ENCODE measurements around the gene GSTCD. TPM values are rescaled to one million over a fixed set of nuclear protein-coding genes. Genes with fewer than 3 reads are reported as not detected.

GSTCD gene
- total RNA-seq, 1 experiment from 2014 or later: 21.3 TPM

DNA sequence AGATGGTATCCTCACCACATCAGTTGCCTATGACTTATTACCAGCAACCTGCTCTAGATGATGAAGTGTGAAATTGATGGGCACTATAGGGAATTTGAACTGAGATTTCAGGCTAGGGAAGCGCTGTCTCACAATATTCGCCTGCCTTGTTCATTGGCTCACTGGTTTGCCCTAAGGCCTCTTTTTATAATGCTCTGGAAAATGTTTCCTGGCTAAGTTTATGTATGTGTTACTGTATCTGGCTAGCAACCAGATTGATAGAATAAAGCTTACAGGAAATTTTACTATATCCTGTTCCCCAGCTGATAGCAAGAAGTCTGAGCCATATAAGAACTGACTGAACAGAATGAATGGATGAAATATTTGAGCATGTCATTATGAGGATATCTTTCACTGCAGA, 71.6 kb downstream of the GSTCD start:
- no peaks in the 10 kb centered on the region for H3K4me1 ChIP-seq
- Mint-ChIP-seq H3K9me3 (ENCODE audit: unreplicated experiment) (no peaks in the 10 kb centered on the region), H3K27ac (ENCODE audit: unreplicated experiment) (no peak overlapping the region), H3K27me3 (ENCODE audit: insufficient read depth, unreplicated experiment) (no peaks in the 10 kb centered on the region), H3K4me3 (ENCODE audit: unreplicated experiment) (no peak overlapping the region), H3K36me3 (ENCODE audit: insufficient read depth, unreplicated experiment) (no peaks in the 10 kb centered on the region), H3K4me1 (ENCODE audit: low read depth, unreplicated experiment) (no peaks in the 10 kb centered on the region)
- intact Hi-C loops (cut with micrococcal nuclease; ENCODE audit: unreplicated experiment): no loop called here
- DNase-seq: no peak
- TF ChIP-seq, protein P1, sequence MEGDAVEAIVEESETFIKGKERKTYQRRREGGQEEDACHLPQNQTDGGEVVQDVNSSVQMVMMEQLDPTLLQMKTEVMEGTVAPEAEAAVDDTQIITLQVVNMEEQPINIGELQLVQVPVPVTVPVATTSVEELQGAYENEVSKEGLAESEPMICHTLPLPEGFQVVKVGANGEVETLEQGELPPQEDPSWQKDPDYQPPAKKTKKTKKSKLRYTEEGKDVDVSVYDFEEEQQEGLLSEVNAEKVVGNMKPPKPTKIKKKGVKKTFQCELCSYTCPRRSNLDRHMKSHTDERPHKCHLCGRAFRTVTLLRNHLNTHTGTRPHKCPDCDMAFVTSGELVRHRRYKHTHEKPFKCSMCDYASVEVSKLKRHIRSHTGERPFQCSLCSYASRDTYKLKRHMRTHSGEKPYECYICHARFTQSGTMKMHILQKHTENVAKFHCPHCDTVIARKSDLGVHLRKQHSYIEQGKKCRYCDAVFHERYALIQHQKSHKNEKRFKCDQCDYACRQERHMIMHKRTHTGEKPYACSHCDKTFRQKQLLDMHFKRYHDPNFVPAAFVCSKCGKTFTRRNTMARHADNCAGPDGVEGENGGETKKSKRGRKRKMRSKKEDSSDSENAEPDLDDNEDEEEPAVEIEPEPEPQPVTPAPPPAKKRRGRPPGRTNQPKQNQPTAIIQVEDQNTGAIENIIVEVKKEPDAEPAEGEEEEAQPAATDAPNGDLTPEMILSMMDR (IDR thresholded peaks at IDR 0.05; ENCODE audit: insufficient read depth in 1 of 2, low read depth in 1 of 2, low read length in 1 of 2, severe bottlenecking in 1 of 2, unreplicated experiment in 1 of 2): no peak
- H3K4me3 ChIP-seq (ENCODE audit: low read depth, low read length): no peak overlapping the region
- H3K36me3 ChIP-seq (ENCODE audit: control insufficient read depth, insufficient read depth, low read length): no peaks in the 10 kb centered on the region
- H3K9me3 ChIP-seq: no peaks in the 10 kb centered on the region
- ChIA-PET CTCF (no interaction called here), POLR2A (no interaction called here)
- no TSS peak for BruUV-seq (replicated peaks)
- no peaks in the 10 kb centered on the region for H3K27me3 ChIP-seq (replicated peaks; ENCODE audit: control insufficient read depth, insufficient read depth, low read length)

DNA sequence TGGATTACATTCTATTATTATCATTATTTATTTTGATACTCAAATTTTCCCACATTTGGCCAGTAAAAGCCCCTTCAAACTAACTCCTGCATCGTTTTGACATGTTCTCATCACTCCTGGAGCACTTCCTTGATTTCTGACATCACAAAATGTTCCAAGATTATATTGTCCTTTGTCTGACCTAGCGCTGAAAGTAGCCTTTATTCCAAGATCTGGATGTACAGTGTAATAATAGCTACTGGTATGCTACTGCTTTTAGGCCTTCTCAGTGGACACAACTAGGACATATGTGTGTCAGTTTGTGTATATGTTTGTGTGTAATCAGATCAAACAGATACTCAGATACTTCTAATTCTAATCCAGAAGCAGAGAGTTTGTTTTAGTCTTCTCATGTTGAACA, 76.2 kb downstream of the GSTCD start:
- Histone ChIP-seq H3K9me3 (no peaks in the 10 kb centered on the region), H3K4me1 (no peaks in the 10 kb centered on the region), H3K4me3 (ENCODE audit: low read depth, low read length) (no peak overlapping the region), H3K27me3 (replicated peaks; ENCODE audit: control insufficient read depth, insufficient read depth, low read length) (no peaks in the 10 kb centered on the region), H3K36me3 (ENCODE audit: control insufficient read depth, insufficient read depth, low read length) (no peaks in the 10 kb centered on the region)
- no peak for DNase-seq
- TF ChIP-seq, protein P1 (IDR thresholded peaks at IDR 0.05; ENCODE audit: insufficient read depth in 1 of 2, low read depth in 1 of 2, low read length in 1 of 2, severe bottlenecking in 1 of 2, unreplicated experiment in 1 of 2): no peak
- CTCF ChIA-PET: no interaction called here
- Mint-ChIP-seq H3K27ac (ENCODE audit: unreplicated experiment) (no peak overlapping the region), H3K36me3 (ENCODE audit: insufficient read depth, unreplicated experiment) (no peaks in the 10 kb centered on the region), H3K9me3 (ENCODE audit: unreplicated experiment) (no peaks in the 10 kb centered on the region), H3K4me3 (ENCODE audit: unreplicated experiment) (no peak overlapping the region), H3K4me1 (ENCODE audit: low read depth, unreplicated experiment) (no peaks in the 10 kb centered on the region), H3K27me3 (ENCODE audit: insufficient read depth, unreplicated experiment) (no peaks in the 10 kb centered on the region)
- intact Hi-C loops (cut with micrococcal nuclease; ENCODE audit: unreplicated experiment): no loop called here
- POLR2A ChIA-PET: no interaction called here
- BruUV-seq (replicated peaks): no TSS peak

DNA sequence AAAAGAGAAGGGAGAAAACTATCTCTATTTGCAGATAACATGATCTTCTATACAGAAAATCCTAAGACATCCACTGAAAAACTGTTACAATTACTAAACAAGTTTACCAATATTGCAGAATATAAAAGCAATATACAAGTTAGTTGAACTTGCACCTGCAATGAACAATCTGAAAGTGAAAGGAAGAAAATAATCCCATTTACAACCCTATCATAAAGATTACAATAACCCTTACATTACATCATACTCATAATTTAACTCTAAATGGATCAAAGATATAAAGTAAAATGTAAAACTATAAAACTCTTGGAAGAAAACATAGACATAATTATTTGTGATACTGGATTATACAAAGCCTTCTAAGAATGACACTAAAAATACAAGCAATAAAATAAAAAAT, 77.2 kb downstream of the GSTCD start:
- no peaks in the 10 kb centered on the region for H3K9me3 ChIP-seq
- Mint-ChIP-seq H3K27me3 (ENCODE audit: insufficient read depth, unreplicated experiment) (no peaks in the 10 kb centered on the region), H3K9me3 (ENCODE audit: unreplicated experiment) (no peaks in the 10 kb centered on the region), H3K4me1 (ENCODE audit: low read depth, unreplicated experiment) (no peaks in the 10 kb centered on the region), H3K27ac (ENCODE audit: unreplicated experiment) (no peak overlapping the region), H3K36me3 (ENCODE audit: insufficient read depth, unreplicated experiment) (no peaks in the 10 kb centered on the region), H3K4me3 (ENCODE audit: unreplicated experiment) (no peak overlapping the region)
- H3K4me3 ChIP-seq (ENCODE audit: low read depth, low read length): no peak overlapping the region
- intact Hi-C loops (cut with micrococcal nuclease; ENCODE audit: unreplicated experiment): no loop called here
- ChIA-PET CTCF (no interaction called here), POLR2A (no interaction called here)
- no peaks in the 10 kb centered on the region for H3K36me3 ChIP-seq (ENCODE audit: control insufficient read depth, insufficient read depth, low read length)
- TF ChIP-seq, protein P1 (IDR thresholded peaks at IDR 0.05; ENCODE audit: insufficient read depth in 1 of 2, low read depth in 1 of 2, low read length in 1 of 2, severe bottlenecking in 1 of 2, unreplicated experiment in 1 of 2): no peak
- BruUV-seq (replicated peaks): no TSS peak
- H3K27me3 ChIP-seq (replicated peaks; ENCODE audit: control insufficient read depth, insufficient read depth, low read length): no peaks in the 10 kb centered on the region
- DNase-seq: no peak
- H3K4me1 ChIP-seq: no peaks in the 10 kb centered on the region
